Astrocyte (in vitro differentiated cells and primary cell): Measurements from ENCODE around the gene EZH1. TPM values are rescaled to one million over a fixed set of nuclear protein-coding genes. Genes with fewer than 3 reads are reported as not detected.

Source experiments
- DNase-seq: peaks from one replicate; pipeline ENCODE4 v3.0.0-alpha.2; 2010; ENCODE audit warnings: low read depth
- FAIRE-seq: peaks from 2 replicates; lab custom pipeline; 2011; peaks lifted over from hg19 to GRCh38; lab: Jason Lieb, UNC
- H2AFZ ChIP-seq: 2 replicates; pipeline ENCODE4 v1.6.0; 2012; ENCODE audit warnings: low read depth, low read length, inconsistent platforms
- H3K27ac ChIP-seq: 2 replicates; pipeline ENCODE4 v1.5.1; 2011; ENCODE audit warnings: low read depth, low read length, inconsistent platforms
- H3K27me3 ChIP-seq: 2 replicates; pipeline ENCODE4 v1.6.0; 2011; ENCODE audit warnings: low read length, inconsistent platforms; ENCODE audit not compliant: insufficient read depth
- H3K36me3 ChIP-seq: 2 replicates; pipeline ENCODE4 v1.5.1; 2011; ENCODE audit warnings: low read length, inconsistent platforms; ENCODE audit not compliant: insufficient read depth
- H3K4me1 ChIP-seq: 2 replicates; pipeline ENCODE4 v1.5.1; 2011; ENCODE audit warnings: low read length, inconsistent platforms; ENCODE audit not compliant: insufficient read depth
- H3K4me2 ChIP-seq: 2 replicates; pipeline ENCODE4 v1.6.0; 2012; ENCODE audit warnings: low read length, inconsistent platforms
- H3K4me3 ChIP-seq: 2 replicates; pipeline ENCODE4 v1.5.1; 2011; ENCODE audit warnings: low read depth, mild to moderate bottlenecking, low read length, inconsistent platforms; ENCODE audit not compliant: insufficient read depth
- H3K79me2 ChIP-seq: 2 replicates; pipeline ENCODE4 v1.6.0; 2012; ENCODE audit warnings: mild to moderate bottlenecking, low read length, inconsistent platforms; ENCODE audit not compliant: insufficient read depth
- H3K9ac ChIP-seq: 2 replicates; pipeline ENCODE4 v1.6.0; 2012; ENCODE audit warnings: mild to moderate bottlenecking, low read length, inconsistent platforms
- H3K9me3 ChIP-seq: 2 replicates; pipeline ENCODE4 v1.5.1; 2012; ENCODE audit warnings: low read depth, mild to moderate bottlenecking, low read length, inconsistent platforms; ENCODE audit not compliant: insufficient read depth
- H4K20me1 ChIP-seq: 2 replicates; pipeline ENCODE4 v1.6.0; 2012; ENCODE audit warnings: low read length, inconsistent platforms; ENCODE audit not compliant: insufficient read depth
- H3K27ac Mint-ChIP-seq: one replicate; pipeline ENCODE4 v1.8.0; 2021; ENCODE audit warnings: mild to moderate bottlenecking, mixed read lengths; ENCODE audit not compliant: unreplicated experiment
- H3K27me3 Mint-ChIP-seq: one replicate; pipeline ENCODE4 v1.8.0; 2021; ENCODE audit warnings: low read depth, mixed read lengths; ENCODE audit not compliant: unreplicated experiment
- H3K36me3 Mint-ChIP-seq: one replicate; pipeline ENCODE4 v1.8.0; 2021; ENCODE audit warnings: low read depth, mixed read lengths; ENCODE audit not compliant: unreplicated experiment
- H3K4me1 Mint-ChIP-seq: one replicate; pipeline ENCODE4 v1.8.0; 2021; ENCODE audit warnings: low read depth, mixed read lengths; ENCODE audit not compliant: unreplicated experiment
- H3K4me3 Mint-ChIP-seq: one replicate; pipeline ENCODE4 v1.8.0; 2021; ENCODE audit warnings: mild to moderate bottlenecking, moderate library complexity, mixed read lengths; ENCODE audit not compliant: unreplicated experiment
- H3K9me3 Mint-ChIP-seq: one replicate; pipeline ENCODE4 v1.8.0; 2021; ENCODE audit warnings: mild to moderate bottlenecking, mixed read lengths; ENCODE audit not compliant: unreplicated experiment
- CTCF ChIP-seq: IDR thresholded peaks from 2 replicates; pipeline ENCODE4 v1.5.1; 2011; ENCODE audit warnings: low read depth, mild to moderate bottlenecking, inconsistent platforms, low read length, moderate library complexity; ENCODE audit not compliant: insufficient read depth
- EZH2 ChIP-seq: IDR thresholded peaks from 2 replicates; pipeline ENCODE4 v1.6.1; 2012; ENCODE audit warnings: mild to moderate bottlenecking, low read length, inconsistent platforms; ENCODE audit not compliant: insufficient read depth
- total RNA-seq: library from RNA; stranded (reverse); gene quantifications from 2 replicates; pipeline ENCODE4 v1.2.1, GENCODE V29; 2021

Gene EZH1
- total RNA-seq, 1 donor from 2014 or later, result 15.2 TPM

DNA sequence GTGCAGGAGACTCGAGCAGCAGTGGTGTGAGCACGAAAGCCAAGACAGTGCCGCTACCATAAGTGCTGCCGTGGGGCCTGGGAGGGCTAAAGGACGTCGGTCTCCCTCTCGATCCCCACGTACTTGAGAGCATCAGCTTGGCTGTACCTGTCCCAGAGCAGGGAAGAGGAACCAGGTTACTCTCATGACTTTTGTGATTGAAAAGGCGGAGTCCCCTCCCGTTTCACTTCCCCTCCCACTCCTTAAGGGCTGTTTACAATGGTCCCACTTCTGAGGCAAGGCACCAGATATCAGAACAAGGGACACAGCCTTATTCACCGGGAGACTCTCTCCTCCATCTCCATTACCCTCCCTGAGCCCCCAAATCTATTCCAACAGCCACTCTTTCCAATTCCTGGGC, 42.4 kb downstream of the EZH1 start:
- H3K9me3 Mint-ChIP-seq, result no peaks in the 10 kb centered on the region
- Histone ChIP-seq H3K9me3 (no peaks in the 10 kb centered on the region), H2AFZ (no peak overlapping the region), H3K4me2 (no peak overlapping the region), H3K4me1 (peaks cover 4% of the 10 kb centered on the region), H3K27ac (no peak overlapping the region), H3K9ac (no peak overlapping the region), H3K36me3 (peaks cover 18% of the 10 kb centered on the region), H4K20me1 (no peaks in the 10 kb centered on the region), H3K4me3 (no peak overlapping the region), H3K79me2 (no peaks in the 10 kb centered on the region), H3K27me3 (no peaks in the 10 kb centered on the region)
- H3K4me1 Mint-ChIP-seq, result peaks cover 5% of the 10 kb centered on the region
- no peak overlapping the region for H3K27ac Mint-ChIP-seq
- peaks cover 33% of the 10 kb centered on the region for H3K36me3 Mint-ChIP-seq
- DNase-seq, result no peak
- no peak overlapping the region for H3K4me3 Mint-ChIP-seq
- H3K27me3 Mint-ChIP-seq, result no peaks in the 10 kb centered on the region
- no peak for TF ChIP-seq CTCF
- no peak for TF ChIP-seq EZH2
- FAIRE-seq, result no peak

GRCh38 chr17:42700586-42701289, 44.1 kb downstream of the EZH1 start:
- DNase-seq (no peak), FAIRE-seq (no peak)
- no peaks in the 10 kb centered on the region for H3K27me3 ChIP-seq
- H3K9me3 ChIP-seq, result no peaks in the 10 kb centered on the region
- no peak overlapping the region for H3K9ac ChIP-seq
- H2AFZ ChIP-seq, result no peak overlapping the region
- Mint-ChIP-seq H3K9me3 (no peaks in the 10 kb centered on the region), H3K4me1 (peaks cover 5% of the 10 kb centered on the region), H3K36me3 (peaks cover 32% of the 10 kb centered on the region), H3K27me3 (no peaks in the 10 kb centered on the region), H3K27ac (no peak overlapping the region), H3K4me3 (no peak overlapping the region)
- TF ChIP-seq CTCF, result no peak
- no peak for TF ChIP-seq EZH2
- no peaks in the 10 kb centered on the region for H4K20me1 ChIP-seq
- no peak overlapping the region for H3K4me2 ChIP-seq
- peaks cover 14% of the 10 kb centered on the region for H3K36me3 ChIP-seq
- peaks cover 4% of the 10 kb centered on the region for H3K4me1 ChIP-seq
- H3K4me3 ChIP-seq, result no peak overlapping the region
- H3K27ac ChIP-seq, result no peak overlapping the region
- H3K79me2 ChIP-seq, result no peaks in the 10 kb centered on the region

GRCh38 chr17:42699415-42699740, 45.5 kb downstream of the EZH1 start:
- H3K36me3 Mint-ChIP-seq, result peaks cover 30% of the 10 kb centered on the region
- H3K9me3 ChIP-seq, result no peaks in the 10 kb centered on the region

More at GRCh38 chr17:42699415-42699740, 45.5 kb downstream of the EZH1 start:
- no peak overlapping the region for H3K4me2 ChIP-seq
- Mint-ChIP-seq H3K4me3 (no peak overlapping the region), H3K27ac (no peak overlapping the region), H3K27me3 (no peaks in the 10 kb centered on the region), H3K4me1 (peaks cover 5% of the 10 kb centered on the region), H3K9me3 (no peaks in the 10 kb centered on the region)
- no peak overlapping the region for H3K27ac ChIP-seq
- H3K4me1 ChIP-seq, result peaks cover 4% of the 10 kb centered on the region
- H3K4me3 ChIP-seq, result no peak overlapping the region
- FAIRE-seq, result no peak
- no peak for TF ChIP-seq CTCF
- TF ChIP-seq EZH2, result no peak
- no peaks in the 10 kb centered on the region for H4K20me1 ChIP-seq
- H3K9ac ChIP-seq, result no peak overlapping the region
- H3K79me2 ChIP-seq, result no peaks in the 10 kb centered on the region
- peaks cover 10% of the 10 kb centered on the region for H3K36me3 ChIP-seq
- no peak overlapping the region for H2AFZ ChIP-seq
- DNase-seq, result no peak
- no peaks in the 10 kb centered on the region for H3K27me3 ChIP-seq
